ENCODE data around the gene ZNRF3.
"Not testable (repeated sequence)": the region's sequence is repeated elsewhere in the genome, so short reads cannot be mapped to it uniquely, and the experiment has no call there.

ZNRF3 gene

DNA sequence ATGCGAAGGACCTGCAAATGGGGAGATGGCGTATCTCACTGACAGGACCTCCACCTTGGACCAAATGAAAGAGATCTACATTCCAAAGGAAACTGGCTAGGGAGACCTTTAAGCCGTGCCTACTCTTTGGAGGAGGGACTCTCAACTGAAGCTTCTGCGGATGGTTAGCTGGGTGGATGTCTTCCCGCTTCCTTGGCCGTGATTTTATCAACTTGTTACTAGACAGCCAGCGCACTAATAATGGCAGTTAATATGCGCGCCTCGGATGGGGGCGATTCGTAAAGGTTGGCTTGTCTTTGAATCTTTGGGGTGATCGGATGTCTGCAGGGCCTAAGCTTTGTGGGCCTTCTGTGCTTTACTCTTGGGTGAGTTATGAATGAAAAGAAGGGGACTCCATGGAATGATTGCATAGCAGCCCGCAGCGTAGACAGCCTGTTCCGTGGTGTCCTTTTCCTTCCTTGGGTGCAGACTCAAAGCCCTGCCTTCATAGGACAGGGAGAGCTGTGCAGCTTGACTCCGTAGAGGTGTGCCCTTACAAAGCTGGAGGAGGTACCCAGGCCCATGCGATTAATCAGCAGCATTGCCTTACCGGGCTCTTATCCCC, 1.5 kb downstream of the ZNRF3 start:
- DNase-seq: no peak

DNA sequence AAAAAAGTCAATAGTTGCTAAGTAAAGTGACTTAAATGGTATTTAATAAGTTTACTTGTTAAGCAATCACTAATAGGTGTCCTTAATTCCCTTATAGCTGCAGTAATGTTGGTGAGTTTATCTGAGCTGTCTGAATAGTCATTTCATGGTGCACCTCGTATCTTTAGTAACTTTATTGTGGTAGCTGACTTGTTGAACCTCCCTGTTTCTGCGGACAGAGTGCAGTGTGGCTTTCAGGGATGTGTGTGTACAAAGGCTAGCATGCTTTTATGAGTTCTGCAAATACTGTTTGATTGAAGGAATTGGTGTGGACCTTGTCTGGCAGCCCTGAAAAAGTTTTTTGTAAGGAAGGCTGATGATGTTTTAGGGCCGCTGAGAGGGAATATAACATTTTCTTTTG, 2.6 kb downstream of the ZNRF3 start:
- no peak for DNase-seq

DNA sequence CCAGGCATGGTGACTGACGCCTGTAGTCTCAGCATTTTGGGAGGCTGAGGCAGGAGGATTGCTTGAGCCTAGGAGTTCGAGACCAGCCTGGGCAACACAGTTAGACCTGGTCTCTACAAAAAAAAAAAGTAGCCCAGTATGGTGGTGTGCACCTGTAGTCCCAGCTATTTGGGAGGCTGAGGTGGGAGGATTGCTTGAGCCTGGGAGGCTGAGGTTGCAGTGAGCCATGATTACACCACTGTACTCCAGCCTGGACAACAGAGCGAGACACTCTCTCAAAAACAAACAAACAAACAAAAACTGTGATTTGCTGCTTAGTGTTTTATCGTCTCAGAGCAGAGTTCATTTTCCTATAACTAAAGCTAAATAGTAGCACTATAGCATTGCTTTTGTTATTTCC, 3.3 kb downstream of the ZNRF3 start:
- DNase-seq: not testable (repeated sequence)

DNA sequence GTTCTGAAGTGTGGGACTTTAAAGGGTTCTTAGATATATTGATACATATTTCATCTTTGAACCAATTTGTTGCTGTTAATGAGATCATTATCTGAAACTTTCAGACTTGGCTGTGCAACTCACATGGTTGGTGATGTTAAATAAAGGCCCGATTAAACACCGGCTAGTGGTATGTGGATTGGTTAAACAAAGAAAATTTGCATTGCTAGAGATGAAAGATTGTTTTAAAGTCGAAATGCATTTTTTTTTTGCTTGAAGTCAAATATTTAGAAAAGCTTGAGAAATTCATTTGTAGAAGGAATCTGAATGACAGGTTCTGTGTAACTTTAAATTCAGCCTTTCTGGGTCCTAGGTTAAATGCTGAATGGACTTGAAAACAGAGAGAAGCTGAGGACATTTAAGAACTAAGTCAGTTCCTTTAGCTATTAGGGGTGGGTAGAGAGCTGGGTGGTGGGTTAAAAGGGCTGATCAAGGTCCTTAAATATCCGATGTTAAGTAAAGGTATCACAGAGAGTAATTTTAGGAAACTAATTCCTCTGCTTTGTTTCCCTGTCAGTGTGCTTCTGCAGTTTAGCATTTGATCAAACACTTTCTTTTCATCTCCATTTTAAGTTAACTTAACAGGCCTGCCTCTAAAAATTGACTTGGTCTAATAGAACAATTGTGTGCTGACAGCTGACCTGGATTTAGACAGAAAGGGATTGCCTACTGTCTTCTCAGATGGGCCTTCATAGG, 4.5 kb downstream of the ZNRF3 start:
- DNase-seq: no peak

DNA sequence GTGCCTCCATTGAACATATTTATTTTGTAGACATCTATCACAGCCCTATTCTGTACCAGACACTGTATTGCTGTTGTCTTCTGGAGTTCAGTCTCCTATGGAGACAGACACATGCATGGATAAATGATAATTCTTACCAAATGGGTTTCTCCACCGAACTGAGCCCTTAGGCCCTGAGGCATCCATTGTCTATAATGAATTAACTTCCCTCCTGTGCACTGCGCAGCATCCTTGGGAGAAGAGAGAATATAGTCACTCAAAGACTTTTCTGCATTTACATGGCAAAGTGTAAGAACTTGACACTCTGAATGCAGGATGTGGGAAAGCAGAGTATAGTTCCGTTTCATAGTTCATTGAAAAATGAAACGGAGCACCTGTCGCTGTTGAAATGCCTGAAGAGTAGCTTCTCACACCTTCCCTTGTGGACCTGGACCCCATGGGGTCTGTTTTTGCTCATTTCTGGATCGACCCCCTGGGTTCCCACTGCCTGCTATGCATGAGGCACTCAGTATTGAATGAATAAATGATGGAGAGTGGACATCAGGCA, 6.2 kb downstream of the ZNRF3 start:
- no peak for DNase-seq

DNA sequence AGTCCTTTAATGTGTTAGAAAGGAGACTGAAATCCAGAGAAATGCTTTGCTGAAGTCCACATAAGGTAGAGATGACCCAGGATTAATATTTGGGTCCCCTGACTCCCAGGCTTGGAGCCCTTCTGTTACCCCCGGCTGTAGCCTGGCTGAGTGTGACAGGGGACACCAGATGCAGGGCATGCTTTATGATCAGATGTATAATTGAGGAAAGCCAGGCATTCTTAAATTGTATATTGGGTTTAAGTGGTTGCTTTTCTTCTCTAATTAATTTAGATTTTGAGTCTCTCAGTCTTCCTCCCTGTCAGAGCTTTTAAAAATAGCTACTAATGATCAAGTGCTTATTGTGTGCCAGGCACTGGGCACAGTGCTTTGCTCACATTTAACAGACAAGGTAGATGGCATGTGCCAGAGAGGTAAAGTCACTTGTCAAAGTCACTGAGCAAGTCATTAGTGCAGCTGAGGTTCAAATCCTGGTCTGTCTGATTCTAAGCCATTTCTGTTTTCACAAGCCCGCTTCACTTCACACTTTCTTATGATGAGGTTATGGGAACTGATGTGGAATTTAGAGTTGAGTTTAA, 7.9 kb downstream of the ZNRF3 start:
- no peak for DNase-seq

DNA sequence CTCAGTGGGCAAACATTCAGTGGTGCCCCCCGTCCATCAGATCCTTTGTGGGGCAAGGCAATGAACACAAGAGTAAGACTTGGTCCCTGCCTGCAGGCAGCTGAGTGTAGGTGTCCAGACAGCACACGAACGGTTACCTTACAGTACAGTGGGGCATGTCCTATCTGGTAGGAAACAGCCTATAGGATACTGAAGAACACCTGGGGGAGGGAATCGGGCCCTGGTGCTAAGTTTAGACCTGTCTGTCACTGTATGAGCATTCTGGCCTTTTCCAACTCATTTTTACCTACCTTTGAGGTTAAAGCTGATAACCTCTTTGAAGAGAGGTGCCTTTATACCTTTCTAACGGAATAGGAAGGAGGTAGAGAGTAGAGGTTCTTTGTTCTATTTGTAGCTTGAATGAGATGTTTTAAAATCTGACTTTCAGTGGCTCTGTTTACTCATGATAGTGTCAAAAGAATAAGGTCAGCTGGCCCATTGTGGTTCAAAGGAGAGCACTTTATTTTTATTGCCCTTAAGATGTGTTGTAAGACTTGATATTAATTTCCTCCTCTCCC, 8.9 kb downstream of the ZNRF3 start:
- no peak for DNase-seq

DNA sequence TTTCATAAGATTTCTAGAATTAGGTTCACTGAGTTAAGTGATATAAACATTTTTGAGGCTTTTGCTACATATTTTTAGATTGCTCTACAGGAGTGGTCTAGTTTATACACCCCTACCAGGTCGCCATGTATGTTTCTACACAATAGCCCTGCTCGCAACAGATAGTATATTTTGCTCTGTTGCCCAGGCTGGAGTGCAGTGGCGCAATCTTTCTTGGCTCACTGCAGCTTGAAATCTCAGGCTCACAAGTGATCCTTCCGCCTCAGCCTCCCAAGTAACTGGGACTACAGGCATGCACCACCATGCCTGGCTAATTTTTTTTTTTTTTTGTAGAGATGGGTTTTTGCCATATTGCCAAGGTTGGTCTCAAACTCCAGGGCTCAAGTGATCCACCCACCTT, 10.4 kb downstream of the ZNRF3 start:
- peak; percentile 4 for DNase-seq

DNA sequence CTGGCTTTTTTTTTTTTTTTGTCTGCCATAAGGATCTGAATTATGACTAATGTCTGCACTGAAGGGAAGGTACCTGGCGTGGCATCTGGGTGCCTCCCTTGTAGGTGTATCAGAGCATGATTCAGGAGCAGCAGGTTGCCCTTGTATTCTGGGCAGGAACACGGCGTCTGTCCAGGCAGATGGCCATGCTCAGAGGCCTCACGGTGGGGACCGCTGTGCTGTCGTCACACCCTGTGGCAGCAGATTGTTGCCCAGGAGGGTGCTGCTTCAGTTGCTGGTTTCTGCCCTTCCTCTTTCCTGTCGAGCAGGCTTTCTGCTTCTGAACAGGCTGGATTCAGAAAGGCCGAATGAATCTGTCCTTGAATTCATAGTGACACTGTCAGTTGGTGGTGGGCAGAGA, 11.0 kb downstream of the ZNRF3 start:
- DNase-seq: peak; percentile 58

DNA sequence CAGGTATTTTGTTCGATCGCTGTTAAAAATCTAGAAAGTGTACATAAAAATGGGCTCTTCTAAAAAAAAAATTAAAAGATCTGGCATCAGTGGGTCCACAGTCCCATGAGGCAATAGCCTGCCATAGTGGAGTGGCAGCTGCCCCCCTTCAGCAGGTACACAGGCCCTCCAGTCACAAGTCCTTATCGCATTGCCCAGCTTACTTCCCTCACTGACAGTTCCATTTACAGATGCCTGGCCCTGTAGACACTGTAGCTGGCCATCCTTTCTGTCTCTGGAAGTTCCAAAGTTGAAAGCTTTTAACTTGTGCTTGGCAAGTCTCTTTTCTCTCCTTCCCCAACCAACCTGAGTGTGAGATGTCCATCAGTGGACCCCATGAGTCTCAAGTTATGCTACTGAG, 11.4 kb downstream of the ZNRF3 start:
- DNase-seq: no peak

DNA sequence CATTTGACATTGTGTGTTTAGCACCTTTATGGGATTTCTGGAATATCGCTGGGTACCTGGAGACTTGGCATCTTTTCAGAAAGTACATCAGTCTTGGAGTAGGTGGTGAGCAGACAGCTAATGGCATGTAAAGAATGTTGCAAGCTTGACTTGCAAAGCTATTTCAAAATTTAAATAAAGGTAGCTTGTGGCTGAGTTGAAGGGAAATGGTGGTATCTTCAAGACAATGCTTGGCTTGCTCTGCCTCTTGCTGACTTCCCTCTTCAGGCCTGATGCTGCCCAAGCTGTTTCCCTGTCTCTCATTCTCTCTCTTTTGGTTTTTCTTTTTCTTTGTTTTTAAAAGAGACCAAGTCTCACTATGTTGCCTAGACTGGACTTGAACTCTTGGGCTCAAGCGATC, 13.2 kb downstream of the ZNRF3 start:
- peak; percentile 62 for DNase-seq

DNA sequence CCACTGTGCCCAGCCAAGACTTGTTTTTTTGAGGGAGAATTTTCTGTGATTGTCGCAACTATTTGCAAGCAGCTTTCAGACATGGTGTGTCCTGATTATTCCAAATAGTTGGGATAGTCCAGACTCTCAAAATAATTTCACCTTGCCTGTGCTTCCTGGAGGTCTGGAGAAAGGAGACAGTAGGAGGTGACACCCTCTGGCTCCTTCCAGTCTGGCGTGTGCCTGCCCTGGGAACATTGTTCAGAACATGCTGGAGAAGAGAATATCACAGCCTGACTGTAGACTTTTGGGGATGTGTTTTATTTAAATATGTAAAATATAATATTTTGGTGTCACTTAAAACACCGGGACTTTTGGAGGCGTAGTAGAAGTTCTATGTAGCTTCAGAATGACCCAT, 14.9 kb downstream of the ZNRF3 start:
- DNase-seq: no peak

DNA sequence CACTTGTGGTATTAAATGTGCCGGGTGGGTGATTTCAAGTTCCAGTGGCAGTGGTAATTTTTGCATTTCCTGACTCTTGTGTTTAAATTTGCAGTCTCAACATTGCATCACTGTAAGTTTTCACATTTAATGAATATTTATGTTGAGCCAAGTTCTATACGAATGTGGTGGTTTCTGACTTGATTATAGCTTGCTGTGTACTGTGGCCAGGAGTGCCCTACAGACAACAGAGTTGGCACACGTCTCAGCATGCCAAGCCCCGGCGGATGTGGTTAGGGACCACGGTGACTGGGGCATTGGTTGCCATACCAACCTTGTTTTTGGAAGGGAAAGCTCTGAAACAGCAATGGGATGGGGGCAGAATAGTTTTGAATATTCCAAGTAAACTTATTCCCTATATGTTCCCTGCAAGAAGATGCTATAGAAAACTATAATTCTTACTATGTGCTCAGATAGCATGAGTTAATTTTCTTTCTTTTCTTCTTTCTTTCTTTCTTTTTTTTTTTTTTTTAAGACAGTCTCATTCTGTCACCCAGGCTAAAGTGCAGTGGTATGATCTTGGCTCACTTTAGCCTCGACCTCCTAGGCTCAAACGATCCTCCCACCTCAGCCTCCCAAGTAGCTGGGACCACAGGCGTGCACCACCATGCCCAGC, 16.0 kb downstream of the ZNRF3 start:
- DNase-seq: peak; percentile 1

DNA sequence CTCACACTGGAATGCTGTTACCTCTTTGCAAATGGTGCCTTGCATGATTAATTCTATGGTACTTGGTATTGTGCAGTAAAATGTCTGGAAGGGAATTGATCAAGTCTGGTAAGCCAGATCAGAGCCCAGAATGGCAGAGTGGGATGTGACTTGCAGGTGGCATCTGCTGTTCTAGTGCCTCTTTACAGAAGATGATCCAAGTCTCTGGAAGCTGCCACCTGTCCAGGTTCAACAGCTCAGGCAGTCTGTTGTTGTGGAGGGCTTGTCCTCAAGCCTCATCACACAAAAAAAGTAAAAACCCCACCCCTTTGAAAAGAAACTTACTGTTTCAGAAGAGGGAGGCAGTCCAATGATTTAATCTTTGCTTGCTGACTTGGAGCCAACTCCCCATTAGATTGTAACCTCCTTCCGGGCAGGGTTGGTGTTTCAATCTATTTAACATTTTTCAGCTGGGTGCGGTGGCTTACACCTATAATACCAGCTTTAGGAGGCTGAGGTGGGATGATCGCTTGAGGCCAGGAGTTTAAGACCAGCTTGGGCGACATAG, 17.1 kb downstream of the ZNRF3 start:
- DNase-seq: no peak

DNA sequence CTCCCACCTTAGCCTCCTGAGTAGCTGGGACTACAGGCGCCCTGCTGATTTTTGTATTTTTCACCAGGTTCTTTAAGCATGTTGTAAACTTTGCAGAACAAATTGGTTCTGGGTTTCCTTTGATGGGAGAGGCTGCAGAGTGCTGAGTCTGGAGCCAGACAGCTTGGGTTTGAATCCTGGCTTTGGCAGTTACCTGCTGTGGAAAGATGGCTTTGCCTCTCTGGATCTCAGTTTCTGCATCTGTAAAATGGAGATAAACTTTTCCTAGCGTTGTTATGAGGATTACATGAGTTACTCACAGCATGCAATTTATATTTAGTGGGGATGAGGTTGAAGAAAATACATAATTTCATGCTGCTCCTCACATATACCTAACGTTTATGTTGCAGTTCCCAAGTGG, 19.1 kb downstream of the ZNRF3 start:
- DNase-seq: no peak

DNA sequence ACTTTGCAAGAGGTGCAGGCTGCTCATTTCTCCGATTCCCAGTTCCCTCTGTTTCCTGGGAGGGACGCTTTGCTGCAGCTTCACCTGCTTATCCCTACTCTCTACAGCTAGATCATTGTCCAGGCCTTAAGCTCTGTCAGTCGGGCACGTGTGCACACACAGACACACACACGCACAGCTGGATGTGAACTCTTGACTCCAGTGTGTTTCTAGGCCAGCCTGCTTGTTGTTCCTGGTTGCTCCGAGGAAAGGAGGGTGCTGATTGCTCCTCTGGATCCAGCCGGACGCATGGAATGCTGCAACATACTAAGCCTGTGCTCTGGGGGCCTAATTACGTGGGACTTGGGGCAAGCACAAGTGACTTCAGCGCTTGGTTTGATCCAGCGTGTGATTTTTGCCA, 19.7 kb downstream of the ZNRF3 start:
- DNase-seq: no peak

DNA sequence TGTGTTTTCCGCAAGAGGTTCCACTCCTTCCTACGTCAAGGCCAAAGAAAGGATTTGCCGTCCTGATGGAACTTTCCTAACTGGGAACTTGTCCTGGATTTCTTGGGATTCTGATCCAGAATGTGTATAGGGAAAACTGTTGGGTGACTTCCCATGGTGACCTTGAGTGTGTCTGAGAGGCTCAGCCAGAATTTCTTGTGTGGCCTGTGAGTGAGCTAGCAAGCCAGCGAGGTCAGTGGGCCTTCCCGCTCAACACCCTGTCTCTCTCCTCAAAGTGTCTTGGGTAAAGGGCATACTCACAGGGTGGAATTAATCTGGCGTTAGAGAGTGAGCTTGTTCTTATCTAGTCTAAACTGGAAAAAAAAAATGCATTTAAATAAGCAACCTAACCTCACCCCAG, 20.4 kb downstream of the ZNRF3 start:
- DNase-seq: no peak

DNA sequence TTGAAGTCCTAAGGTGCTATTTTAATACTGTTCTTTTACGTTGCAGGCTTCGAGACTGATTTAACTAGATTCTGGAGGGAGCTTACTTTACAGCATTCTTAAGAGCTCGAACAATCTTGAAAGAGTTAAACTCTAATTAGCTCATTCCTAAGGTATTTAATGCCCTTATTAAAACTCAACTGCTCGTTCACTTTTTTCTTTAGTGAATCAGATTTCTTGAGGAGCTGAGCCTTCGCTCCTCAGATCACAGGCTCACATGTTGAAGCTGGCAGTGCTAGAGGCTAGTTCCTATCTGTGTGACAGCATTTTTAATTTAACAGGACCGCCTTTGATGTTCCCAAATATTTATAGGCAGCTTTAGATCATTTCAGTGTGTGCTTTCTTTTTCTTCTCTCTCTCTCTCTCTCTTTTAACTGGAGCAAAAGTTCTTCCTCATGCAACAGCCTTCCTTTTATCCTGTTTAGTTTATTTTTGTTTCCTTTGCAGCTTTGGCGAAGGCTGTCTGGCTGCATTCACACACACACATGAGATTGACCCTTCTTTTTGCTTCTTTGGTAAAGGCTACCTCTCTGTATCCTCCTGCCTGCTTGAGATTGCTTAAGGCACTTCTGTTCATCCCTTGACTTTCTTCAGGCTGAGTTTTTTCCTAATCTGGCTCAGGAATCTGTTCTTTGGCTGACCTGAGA, 21.0 kb downstream of the ZNRF3 start:
- no peak for DNase-seq

DNA sequence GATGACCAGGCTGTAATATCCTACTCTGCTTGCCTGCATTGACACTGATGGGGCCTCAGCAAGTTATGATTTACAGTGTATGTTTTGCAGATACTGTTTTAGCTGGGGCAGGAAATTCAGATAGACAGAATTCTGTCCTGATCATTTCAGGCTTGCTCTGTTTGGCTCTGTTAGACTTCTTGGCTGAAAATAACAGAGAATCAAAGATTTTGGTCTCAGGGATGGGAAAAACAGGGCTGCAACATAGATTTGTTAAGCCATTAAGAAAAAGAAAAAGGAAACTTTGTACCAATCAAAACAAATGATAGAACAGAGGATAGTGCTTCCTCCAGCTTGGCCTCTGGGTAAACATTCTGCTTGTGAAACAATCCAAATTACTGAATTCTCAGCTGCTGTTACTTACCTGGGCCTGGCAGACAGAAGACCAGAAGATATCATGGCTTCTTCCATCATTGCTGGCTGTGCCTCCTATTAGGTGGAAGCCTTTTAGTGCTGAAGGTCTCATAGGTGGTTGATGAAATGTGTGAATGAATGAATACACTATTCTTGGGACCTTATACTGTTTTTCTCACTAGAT, 22.0 kb downstream of the ZNRF3 start:
- DNase-seq: no peak

DNA sequence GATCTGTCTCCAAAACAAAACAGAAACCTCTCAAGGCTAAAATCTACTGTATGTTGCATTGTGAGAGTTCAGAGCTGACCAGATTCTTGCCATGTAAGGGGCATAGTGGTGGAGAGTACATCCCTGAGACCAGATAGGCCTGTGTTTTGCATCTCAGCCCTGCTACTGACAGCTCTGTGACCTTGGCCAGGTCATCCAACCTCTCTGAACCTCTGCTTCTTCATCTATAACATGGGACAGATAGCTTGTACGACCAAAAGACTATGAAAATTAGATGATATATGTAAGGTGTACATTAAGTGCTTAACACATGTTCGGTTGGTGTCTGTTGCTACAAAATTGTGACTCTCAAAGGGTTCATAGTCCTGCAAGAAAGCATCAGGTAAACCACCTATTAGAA, 22.9 kb downstream of the ZNRF3 start:
- DNase-seq: no peak

DNA sequence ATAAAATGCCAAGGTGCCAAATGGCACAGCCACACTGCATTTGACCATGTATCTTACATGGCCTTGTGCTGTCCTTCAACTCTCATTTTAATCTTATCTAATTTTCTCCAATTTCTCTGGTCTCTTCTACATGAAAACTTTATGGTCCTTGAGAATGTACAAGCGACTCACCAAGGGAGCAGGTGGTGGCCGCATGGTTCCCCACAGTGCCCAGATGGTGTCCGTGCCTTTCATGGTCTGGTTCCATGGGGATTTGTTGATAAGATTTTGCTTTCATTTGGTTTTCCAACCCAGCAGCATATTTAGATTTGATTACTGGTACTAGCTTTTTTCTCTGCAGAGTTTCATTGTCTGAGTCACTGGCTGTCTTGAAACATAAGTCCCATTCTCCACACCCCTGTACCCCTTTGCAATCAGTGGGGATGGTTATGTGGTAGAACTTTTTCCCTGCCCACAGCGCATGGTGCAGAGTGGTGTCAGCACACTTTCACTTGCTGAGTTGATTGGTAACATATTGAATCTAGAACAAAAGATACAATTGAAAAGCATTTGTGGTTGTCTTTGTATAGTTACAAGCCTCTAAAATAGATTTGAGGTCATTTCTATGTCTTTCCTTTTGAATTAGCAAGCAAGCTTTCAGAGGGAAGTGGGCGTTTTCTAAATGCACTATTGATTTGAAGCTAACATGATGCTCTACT, 24.1 kb downstream of the ZNRF3 start:
- DNase-seq: no peak

DNA sequence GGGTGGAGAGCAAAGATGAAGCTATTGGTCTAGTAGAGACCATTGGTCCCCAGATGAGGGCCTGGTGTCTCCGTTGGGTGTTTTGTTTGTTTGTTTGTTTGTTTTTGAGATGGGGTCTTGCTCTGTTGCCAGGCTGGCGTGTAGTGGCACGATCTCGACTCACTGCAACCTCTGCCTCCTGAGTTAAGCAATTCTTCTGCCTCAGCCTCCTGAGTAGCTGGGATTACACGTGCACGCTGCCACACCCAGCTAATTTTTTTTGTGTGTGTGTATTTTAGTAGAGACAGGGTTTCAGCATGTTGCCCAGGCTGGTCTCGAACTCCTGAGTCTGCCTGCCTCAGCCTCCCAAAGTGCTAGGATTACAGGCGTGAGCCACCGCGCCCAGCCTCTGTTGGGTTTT, 25.4 kb downstream of the ZNRF3 start:
- DNase-seq: not testable (repeated sequence)
